HCT116 (cell line): ENCODE results near the gene PRDM2. TPM values are rescaled to one million over a fixed set of nuclear protein-coding genes. Genes with fewer than 3 reads are reported as not detected.

Experiments
- ATAC-seq: fragments of 200-7000 bp; cut with Tn5 transposase; 2 replicates; pipeline ENCODE4 v1.9.1; 2020; ENCODE audit warnings: mild to moderate bottlenecking, moderate library complexity
- BruUV-seq: library from RNA; stranded (reverse); fragments of 400-500 nt; replicated peaks from 2 replicates; lab custom pipeline; 2021; lab: Mats Ljungman, UMichigan
- CTCF ChIA-PET: fragments of 300-600 bp; sonication (Branson Sonifier 250); formaldehyde crosslinking; loops from one replicate; lab custom pipeline; 2021; ENCODE audit warnings: antibody characterized with exemption; lab: Charles Lee
- POLR2A ChIA-PET: fragments of 300-600, 350-600 bp; sonication (Branson Sonifier 250); formaldehyde crosslinking; loops from one replicate; lab custom pipeline; 2021; ENCODE audit warnings: antibody characterized with exemption; lab: Charles Lee
- RAD21 ChIA-PET, 2 experiments: fragments of 300-600 bp; sonication (Branson Sonifier 250); formaldehyde crosslinking; loops; one replicate each; lab custom pipeline; 2023; ENCODE audit warnings: low total read pairs in 2 of 2; ENCODE audit not compliant: uncharacterized antibody in 2 of 2, unreplicated experiment in 2 of 2, low non-redundant PET in 1 of 2; lab: Charles Lee
- DNase-seq: peaks from one replicate; pipeline ENCODE4 v3.0.0-alpha.2; 2010; ENCODE audit warnings: low read depth, low spot score
- H2AFZ ChIP-seq: fragments of 200-600 bp; shearing (Covaris generic), sonication (generic); 2 replicates; pipeline ENCODE4 v1.6.1; 2017; ENCODE audit warnings: low read depth, mixed run types, mixed read lengths, antibody characterized with exemption, low read length; ENCODE audit not compliant: poor library complexity, severe bottlenecking
- H3K27ac ChIP-seq: 2 replicates; pipeline ENCODE4 v1.5.1; 2012; ENCODE audit warnings: low read depth, low read length
- H3K27me3 ChIP-seq: fragments of 200-600 bp; sonication (generic); 2 replicates; pipeline ENCODE4 v1.6.1; 2016; ENCODE audit warnings: mixed run types, low read length, mixed read lengths; ENCODE audit not compliant: insufficient read depth
- H3K36me3 ChIP-seq, 2 experiments: fragments of 200-500 bp in 1 of 2; fragments of 200-600 bp in 1 of 2; sonication (Bioruptor generic) in 1 of 2; sonication (generic) in 1 of 2; 2 replicates each; pipeline versions ENCODE4 v1.5.1 to v1.6.1; 2014 to 2016; ENCODE audit warnings: low read length in 2 of 2, inconsistent platforms in 1 of 2, mixed read lengths in 1 of 2, mixed run types in 1 of 2; ENCODE audit not compliant: insufficient read depth in 2 of 2, control insufficient read depth in 1 of 2
- H3K4me1 ChIP-seq, 2 experiments: fragments of 200-600 bp in 1 of 2; sonication (generic) in 1 of 2; 2 replicates each; pipeline versions ENCODE4 v1.5.1 to v1.6.1; 2012 to 2017; ENCODE audit warnings: low read length in 2 of 2, inconsistent platforms in 1 of 2, mild to moderate bottlenecking in 1 of 2, mixed read lengths in 1 of 2, mixed run types in 1 of 2, moderate library complexity in 1 of 2; ENCODE audit not compliant: insufficient read depth in 2 of 2, control insufficient read depth in 1 of 2
- H3K4me2 ChIP-seq: fragments of 200-600 bp; sonication (generic); 2 replicates; pipeline ENCODE4 v1.6.1; 2017; ENCODE audit warnings: mixed run types, low read length, mixed read lengths
- H3K4me3 ChIP-seq, 2 experiments: fragments of 200-600 bp in 1 of 2; sonication (generic) in 1 of 2; replicated peaks in 1 of 2; 2 replicates each; pipeline ENCODE4 v1.5.1; 2011 to 2016; ENCODE audit warnings: low read length in 2 of 2, control low read depth in 1 of 2, low read depth in 1 of 2, mild to moderate bottlenecking in 1 of 2, mixed read lengths in 1 of 2, mixed run types in 1 of 2
- H3K79me2 ChIP-seq: fragments of 200-600 bp; sonication (generic); 2 replicates; pipeline ENCODE4 v1.6.1; 2017; ENCODE audit warnings: mild to moderate bottlenecking, mixed run types, low read length, moderate library complexity, mixed read lengths; ENCODE audit not compliant: insufficient read depth
- H3K9ac ChIP-seq: fragments of 200-600 bp; sonication (generic); 2 replicates; pipeline ENCODE4 v1.6.1; 2016; ENCODE audit warnings: low read length, mixed read lengths
- H3K9me2 ChIP-seq: fragments of 200-600 bp; sonication (generic), shearing (Covaris generic); 2 replicates; pipeline ENCODE4 v1.6.1; 2017; ENCODE audit warnings: mixed run types, mild to moderate bottlenecking, moderate library complexity; ENCODE audit not compliant: insufficient read depth
- H3K9me3 ChIP-seq, 2 experiments: fragments of 200-500 bp in 1 of 2; fragments of 200-600 bp in 1 of 2; sonication (Bioruptor generic) in 1 of 2; sonication (generic) in 1 of 2; 2 replicates each; pipeline ENCODE4 v1.6.1; 2014 to 2017; ENCODE audit warnings: low read length in 2 of 2, mixed read lengths in 2 of 2, inconsistent platforms in 1 of 2, low read depth in 1 of 2, mild to moderate bottlenecking in 1 of 2, mixed run types in 1 of 2, moderate library complexity in 1 of 2; ENCODE audit not compliant: control insufficient read depth in 1 of 2, insufficient read depth in 1 of 2
- H4K20me1 ChIP-seq: fragments of 200-600 bp; sonication (generic), shearing (Covaris generic); 2 replicates; pipeline ENCODE4 v1.6.1; 2017; ENCODE audit warnings: mixed run types, mild to moderate bottlenecking, moderate library complexity; ENCODE audit not compliant: insufficient read depth
- ATF3 ChIP-seq: IDR thresholded peaks from 2 replicates; pipeline ENCODE4 v1.6.1; 2012
- CEBPB ChIP-seq: IDR thresholded peaks from 2 replicates; pipeline ENCODE4 v1.6.1; 2012; ENCODE audit warnings: low read depth
- CTCF ChIP-seq, 3 experiments: fragments of 200-600 bp in 1 of 3; sonication (generic) in 1 of 3; IDR thresholded peaks in 2 of 3; conservative IDR thresholded peaks in 1 of 3; 2 replicates each; pipeline ENCODE4 v1.5.1; 2012 to 2017; ENCODE audit warnings: low read depth in 2 of 3, low read length in 2 of 3, antibody characterized with exemption in 1 of 3, borderline replicate concordance in 1 of 3, control low read depth in 1 of 3, mild to moderate bottlenecking in 1 of 3, mixed read lengths in 1 of 3, mixed run types in 1 of 3, moderate library complexity in 1 of 3; ENCODE audit not compliant: insufficient read depth in 1 of 3
- EGR1 ChIP-seq: IDR thresholded peaks from 2 replicates; pipeline ENCODE4 v1.6.1; 2012; ENCODE audit warnings: low read depth
- FOSL1 ChIP-seq: IDR thresholded peaks from 2 replicates; pipeline ENCODE4 v1.6.1; 2012; ENCODE audit warnings: low read depth
- JUND ChIP-seq: IDR thresholded peaks from 2 replicates; pipeline ENCODE4 v1.6.1; 2012
- MAX ChIP-seq: IDR thresholded peaks from 2 replicates; pipeline ENCODE4 v1.6.1; 2012
- SP1 ChIP-seq: IDR thresholded peaks from 2 replicates; pipeline ENCODE4 v1.6.1; 2012; ENCODE audit warnings: low read depth
- YY1 ChIP-seq: IDR thresholded peaks from 2 replicates; pipeline ENCODE4 v1.6.1; 2011; ENCODE audit warnings: low read length, low read depth, moderate library complexity, mild to moderate bottlenecking; ENCODE audit not compliant: insufficient replicate concordance; ENCODE audit errors: extremely low read depth
- ZNF274 ChIP-seq: fragments of 200-500 bp; sonication (Bioruptor generic); IDR thresholded peaks from 2 replicates; pipeline ENCODE4 v1.6.1; 2014; ENCODE audit warnings: mild to moderate bottlenecking, low read depth, low read length, inconsistent platforms
- intact Hi-C: fragments of 100-400 bp; cut with micrococcal nuclease; formaldehyde crosslinking; loops from 2 replicates; pipeline ENCODE4 v1.10.0; 2022
- total RNA-seq: library from RNA; stranded (reverse); gene quantifications from one replicate; pipeline ENCODE4 v1.2.1, GENCODE V29; 2021; ENCODE audit not compliant: unreplicated experiment

The PRDM2 gene
- total RNA-seq, 1 experiment from 2014 or later, result 17.3 TPM

GRCh38 chr1:13661539-13661938 lies 38.4 kb upstream of the PRDM2 start:
- POLR2A ChIA-PET, result no interaction called here

More at GRCh38 chr1:13661539-13661938, 38.4 kb upstream of the PRDM2 start:
- H3K4me2 ChIP-seq, result no peak overlapping the region
- H3K27ac ChIP-seq, result no peak overlapping the region
- no peaks in the 10 kb centered on the region for H3K4me1 ChIP-seq
- intact Hi-C loops, result no loop called here
- H3K27me3 ChIP-seq, result no peaks in the 10 kb centered on the region
- ChIA-PET CTCF (no interaction called here), RAD21 (no interaction called here)
- no peaks in the 10 kb centered on the region for H3K36me3 ChIP-seq
- ATAC-seq (no peak), DNase-seq (no peak)
- no peaks in the 10 kb centered on the region for H3K9me3 ChIP-seq
- no TSS peak for BruUV-seq
- TF ChIP-seq MAX, result no peak
- no peak for TF ChIP-seq JUND
- TF ChIP-seq SP1, result no peak
- TF ChIP-seq YY1, result no peak
- no peak for TF ChIP-seq EGR1
- no peak for TF ChIP-seq CTCF (IDR thresholded peaks at IDR 0.05 in 2 of 3, conservative IDR thresholded peaks at IDR 0.05 in 1 of 3; ENCODE audit: borderline replicate concordance in 1 of 3, insufficient read depth in 1 of 3, low read depth in 2 of 3, low read length in 2 of 3)
- no peak for TF ChIP-seq FOSL1
- TF ChIP-seq ATF3, result no peak
- TF ChIP-seq ZNF274, result no peak
- no peak for TF ChIP-seq CEBPB
- H4K20me1 ChIP-seq, result no peaks in the 10 kb centered on the region
- no peaks in the 10 kb centered on the region for H3K9me2 ChIP-seq
- H3K4me3 ChIP-seq, result no peak overlapping the region
- no peaks in the 10 kb centered on the region for H3K79me2 ChIP-seq
- H3K9ac ChIP-seq, result no peak overlapping the region
- H2AFZ ChIP-seq, result no peak overlapping the region
